PC-3 (cell line): ENCODE results near the gene PPM1F. TPM values are rescaled to one million over a fixed set of nuclear protein-coding genes. Genes with fewer than 3 reads are reported as not detected.

Source experiments
- ATAC-seq: fragments of 200-7000 bp; cut with Tn5 transposase; 2 replicates; pipeline ENCODE4 v1.9.1; 2020; ENCODE audit warnings: mild to moderate bottlenecking, moderate library complexity
- BruUV-seq: library from RNA; stranded (reverse); fragments of 400-500 nt; replicated peaks from 2 replicates; lab custom pipeline; 2021; lab: Mats Ljungman, UMichigan
- CTCF ChIA-PET: fragments of 300-600 bp; sonication (Branson Sonifier 250); formaldehyde crosslinking; loops from one replicate; lab custom pipeline; 2022; ENCODE audit warnings: antibody characterized with exemption; lab: Charles Lee
- POLR2A ChIA-PET: fragments of 300-600 bp; sonication (Branson Sonifier 250); formaldehyde crosslinking; loops from one replicate; lab custom pipeline; 2022; ENCODE audit warnings: antibody characterized with exemption; ENCODE audit not compliant: unreplicated experiment; lab: Charles Lee
- DNase-seq: peaks from one replicate; pipeline ENCODE4 v3.0.0-alpha.2; 2015
- H2AFZ ChIP-seq: fragments of 300-600 bp; sonication (generic); 2 replicates; pipeline ENCODE4 v1.6.0; 2016; ENCODE audit warnings: antibody characterized with exemption, low read length
- H3F3A ChIP-seq: fragments of 300-600 bp; sonication (generic); one replicate; pipeline ENCODE4 v1.6.0; 2017; ENCODE audit warnings: antibody characterized with exemption, low read length, control low read depth, mild to moderate bottlenecking; ENCODE audit not compliant: unreplicated experiment
- H3K27ac ChIP-seq: fragments of 300-600 bp; sonication (generic); 2 replicates; pipeline ENCODE4 v1.5.1; 2016; ENCODE audit warnings: mild to moderate bottlenecking, low read length
- H3K27me3 ChIP-seq: fragments of 300-600 bp; sonication (generic); 2 replicates; pipeline ENCODE4 v1.6.1; 2016; ENCODE audit warnings: low read length, mixed read lengths
- H3K36me3 ChIP-seq: fragments of 300-600 bp; sonication (generic); 2 replicates; pipeline ENCODE4 v1.6.1; 2016; ENCODE audit warnings: low read depth, mixed run types, low read length, mixed read lengths
- H3K4me1 ChIP-seq: fragments of 300-600 bp; sonication (generic); 2 replicates; pipeline ENCODE4 v1.5.1; 2016; ENCODE audit warnings: low read length; ENCODE audit not compliant: insufficient read depth
- H3K4me2 ChIP-seq: fragments of 300-600 bp; sonication (generic); 2 replicates; pipeline ENCODE4 v1.6.0; 2016; ENCODE audit warnings: low read length
- H3K4me3 ChIP-seq: fragments of 300-600 bp; sonication (generic); 2 replicates; pipeline ENCODE4 v1.5.1; 2016; ENCODE audit warnings: mild to moderate bottlenecking, low read length, mixed read lengths
- H3K79me2 ChIP-seq: fragments of 300-600 bp; sonication (generic); 2 replicates; pipeline ENCODE4 v1.6.1; 2017; ENCODE audit warnings: low read length, mixed read lengths
- H3K9ac ChIP-seq: fragments of 300-600 bp; sonication (generic); 2 replicates; pipeline ENCODE4 v1.6.0; 2016; ENCODE audit warnings: mild to moderate bottlenecking, low read length
- H3K9me2 ChIP-seq: fragments of 300-600 bp; sonication (generic); replicated peaks from 2 replicates; pipeline ENCODE4 v1.6.1; 2016; ENCODE audit warnings: mixed run types, low read length, mixed read lengths
- H3K9me3 ChIP-seq: fragments of 300-600 bp; sonication (generic); 2 replicates; pipeline ENCODE4 v1.6.1; 2016; ENCODE audit warnings: low read length, mixed read lengths
- H4K20me1 ChIP-seq: fragments of 300-600 bp; sonication (generic); 2 replicates; pipeline ENCODE4 v1.6.1; 2016; ENCODE audit warnings: low read length, mixed read lengths
- CTCF ChIP-seq: fragments of 300-600 bp; sonication (generic); conservative IDR thresholded peaks from 2 replicates; pipeline ENCODE4 v1.5.1; 2017; ENCODE audit warnings: antibody characterized with exemption, low read depth, mild to moderate bottlenecking, low read length
- EZH2 ChIP-seq: fragments of 300-600 bp; sonication (generic); IDR thresholded peaks from one replicate; pipeline ENCODE4 v1.6.1; 2017; ENCODE audit warnings: antibody characterized with exemption, mild to moderate bottlenecking, low read length; ENCODE audit not compliant: unreplicated experiment
- EZH2phosphoT487 ChIP-seq: fragments of 300-600 bp; sonication (generic); IDR thresholded peaks from 2 replicates; pipeline ENCODE4 v1.6.1; 2018; ENCODE audit warnings: mild to moderate bottlenecking, antibody characterized with exemption, low read length, borderline replicate concordance
- intact Hi-C: fragments of 100-400 bp; cut with micrococcal nuclease; formaldehyde crosslinking; loops from 2 replicates; pipeline ENCODE4 v1.9.0; 2023
- total RNA-seq: library from RNA; depleted of rRNA; stranded (reverse); fragments of >200 nt; gene quantifications from 2 replicates; pipeline ENCODE4 v1.2.3, GENCODE V29; 2014

The PPM1F gene
- total RNA-seq, 1 experiment from 2014 or later: 40.4 TPM

GRCh38 chr22:21991304-21991596, 38.6 kb upstream of the PPM1F start:
- CTCF ChIA-PET: interaction anchor here (0.5 kb wide), 1 partner anchor 19 kb away, joined by 7 read pairs; no protein-coding TSS in a partner anchor
- no peak for ATAC-seq

GRCh38 chr22:21990445-21991303, 38.0 kb upstream of the PPM1F start:
- ChIA-PET POLR2A (interaction anchor here (0.6 kb wide), 1 partner anchor 91 kb away, joined by 4 read pairs; no protein-coding TSS in a partner anchor), CTCF (interaction anchor here (0.5 kb wide), 1 partner anchor 18 kb away, joined by 7 read pairs; no protein-coding TSS in a partner anchor)
- Histone ChIP-seq H3F3A (no peaks in the 10 kb centered on the region), H3K9me2 (no peaks in the 10 kb centered on the region), H3K4me3 (no peak overlapping the region), H3K27ac (no peak overlapping the region), H3K9me3 (no peaks in the 10 kb centered on the region), H3K4me1 (no peaks in the 10 kb centered on the region), H3K27me3 (no peaks in the 10 kb centered on the region), H3K79me2 (no peaks in the 10 kb centered on the region), H3K9ac (no peak overlapping the region), H4K20me1 (no peaks in the 10 kb centered on the region), H3K36me3 (no peaks in the 10 kb centered on the region), H2AFZ (no peak overlapping the region), H3K4me2 (no peak overlapping the region)
- no peak for TF ChIP-seq EZH2
- no peak for TF ChIP-seq EZH2phosphoT487
- TF ChIP-seq CTCF: no peak
- ATAC-seq: no peak
- intact Hi-C loops: no loop called here
- BruUV-seq: no TSS peak
- DNase-seq: no peak

More at GRCh38 chr22:21991304-21991596, 38.6 kb upstream of the PPM1F start:
- Histone ChIP-seq H3K36me3 (no peaks in the 10 kb centered on the region), H3K4me1 (no peaks in the 10 kb centered on the region), H3F3A (no peaks in the 10 kb centered on the region), H3K9me3 (no peaks in the 10 kb centered on the region), H3K9ac (no peak overlapping the region), H2AFZ (no peak overlapping the region), H3K27me3 (no peaks in the 10 kb centered on the region), H3K9me2 (no peaks in the 10 kb centered on the region), H4K20me1 (no peaks in the 10 kb centered on the region), H3K79me2 (no peaks in the 10 kb centered on the region), H3K4me2 (no peak overlapping the region), H3K4me3 (no peak overlapping the region), H3K27ac (no peak overlapping the region)
- POLR2A ChIA-PET: no interaction called here
- TF ChIP-seq EZH2phosphoT487 (no peak), CTCF (no peak), EZH2 (no peak)
- DNase-seq: no peak
- intact Hi-C loops: no loop called here
- BruUV-seq: no TSS peak

- no TSS peak for BruUV-seq
- no peak overlapping the region for H3K4me3 ChIP-seq
- CTCF ChIA-PET: no interaction called here
- no peak for TF ChIP-seq EZH2
- TF ChIP-seq EZH2phosphoT487: no peak
- no peak for TF ChIP-seq CTCF
- H2AFZ ChIP-seq: no peak overlapping the region
- intact Hi-C loops: no loop called here
- no peak overlapping the region for H3K4me2 ChIP-seq
- no peaks in the 10 kb centered on the region for H3K36me3 ChIP-seq
- no peak overlapping the region for H3K27ac ChIP-seq
- no peaks in the 10 kb centered on the region for H3K9me2 ChIP-seq
- no peaks in the 10 kb centered on the region for H3K79me2 ChIP-seq
- H3K4me1 ChIP-seq: no peaks in the 10 kb centered on the region
- H3K9ac ChIP-seq: no peak overlapping the region
- H3F3A ChIP-seq: no peaks in the 10 kb centered on the region
- POLR2A ChIA-PET: no interaction called here
- ATAC-seq (no peak), DNase-seq (no peak)
- H4K20me1 ChIP-seq: no peaks in the 10 kb centered on the region
- no peaks in the 10 kb centered on the region for H3K9me3 ChIP-seq
- H3K27me3 ChIP-seq: no peaks in the 10 kb centered on the region
Measured at GRCh38 chr22:21989049-21989448, 36.4 kb upstream of the PPM1F start.
